Stimulated activated CD4-positive, alpha-beta T cell treated with anti-CD3 and anti-CD28 coated beads, Interleukin-12 subunit alpha, Interleukin-12 subunit beta, amount 100 ng/mL, for 4 hours (primary cell): Measurements from ENCODE around the gene AP2S1.
A peak's percentile ranks its signal among the peaks of the same experiment; 100 is the strongest.
"Not testable (repeated sequence)": the region's sequence is repeated elsewhere in the genome, so short reads cannot be mapped to it uniquely, and the experiment has no call there.

Experiments used
- DNase-seq: peaks from one replicate; pipeline ENCODE4 v3.0.0-alpha.2; 2020

AP2S1 gene

GRCh38 chr19:46839752-46840497 lies 10.7 kb downstream of the AP2S1 start:
- no peak for DNase-seq

GRCh38 chr19:46838160-46838559 lies 12.5 kb downstream of the AP2S1 start:
- DNase-seq = no peak

DNA sequence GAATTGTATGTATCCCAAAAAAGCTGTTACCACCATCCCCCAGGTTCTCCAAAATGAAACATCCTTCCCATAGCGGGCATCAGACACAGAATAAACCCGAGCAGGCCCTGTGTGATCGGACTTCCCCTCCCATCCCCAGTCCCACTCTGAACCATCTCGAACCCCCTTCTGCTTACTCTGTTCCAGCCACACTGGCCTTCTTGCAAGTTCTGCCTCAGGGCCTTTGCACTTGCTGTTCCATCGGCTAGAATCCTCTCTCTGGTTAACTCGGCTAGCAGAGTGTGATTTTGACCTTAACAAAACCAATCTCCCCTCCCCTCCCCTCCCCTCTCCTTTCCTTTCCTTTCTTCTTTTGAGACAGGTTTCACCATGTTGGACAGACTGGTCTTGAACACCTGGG lies 15.7 kb downstream of the AP2S1 start:
- DNase-seq = no peak

DNA sequence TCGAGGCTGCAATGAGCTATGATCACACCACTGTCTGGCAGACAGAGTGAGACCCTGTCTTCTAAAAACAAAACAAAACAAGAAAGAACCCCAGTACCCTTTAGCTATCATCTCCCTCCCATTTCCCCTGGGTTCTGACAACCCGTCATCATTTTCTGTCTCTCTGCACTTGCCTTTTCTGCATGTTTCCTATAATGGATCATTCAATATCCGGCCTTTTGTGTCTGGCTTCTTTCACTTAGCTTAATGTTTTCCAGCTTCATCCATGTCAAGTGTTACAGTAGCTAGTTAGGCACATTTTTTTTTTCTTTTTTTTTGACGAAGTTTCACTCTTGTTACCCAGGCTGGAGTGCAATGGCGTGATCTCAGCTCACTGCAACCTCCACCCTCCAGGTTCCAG lies 16.5 kb downstream of the AP2S1 start:
- DNase-seq = no peak

- DNase-seq = no peak
Measured at GRCh38 chr19:46830864-46831263, 19.8 kb downstream of the AP2S1 start.

DNA sequence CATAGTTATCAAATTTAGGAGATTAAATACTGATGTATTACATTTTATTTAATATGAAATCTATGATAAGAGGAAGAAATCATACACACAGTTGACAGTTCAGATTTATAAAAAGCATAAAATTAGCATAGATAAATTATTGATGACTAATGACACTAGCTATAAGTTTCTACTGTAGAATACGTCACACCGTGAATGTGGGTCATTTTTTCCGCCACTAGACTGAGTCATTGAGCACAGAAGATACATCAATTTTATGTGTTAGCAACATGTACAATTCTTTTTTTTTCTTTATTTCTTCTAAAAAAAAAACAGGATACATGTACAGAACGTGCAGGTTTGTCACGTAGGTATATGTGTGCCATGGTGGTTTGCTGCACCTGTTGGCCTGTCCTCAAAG lies 22.2 kb downstream of the AP2S1 start:
- DNase-seq = peak; percentile 42

DNA sequence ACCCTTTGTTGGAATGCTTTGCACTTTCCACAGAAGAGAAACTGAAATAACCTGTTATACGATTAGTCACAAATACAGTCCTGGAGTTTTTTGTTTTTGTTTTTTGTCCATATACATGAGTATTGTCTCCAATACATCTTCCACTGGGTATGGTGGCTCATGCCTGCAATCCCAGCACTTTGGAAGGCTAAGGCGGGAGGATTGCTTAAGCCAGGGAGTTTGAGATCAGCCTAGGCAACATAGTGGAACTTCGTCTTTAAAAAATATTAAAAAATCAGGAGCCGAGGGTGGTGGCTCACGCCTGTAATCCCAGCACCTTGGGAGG lies 25.0 kb downstream of the AP2S1 start:
- no peak for DNase-seq

GRCh38 chr19:46824890-46825730 lies 25.5 kb downstream of the AP2S1 start:
- DNase-seq = no peak

DNA sequence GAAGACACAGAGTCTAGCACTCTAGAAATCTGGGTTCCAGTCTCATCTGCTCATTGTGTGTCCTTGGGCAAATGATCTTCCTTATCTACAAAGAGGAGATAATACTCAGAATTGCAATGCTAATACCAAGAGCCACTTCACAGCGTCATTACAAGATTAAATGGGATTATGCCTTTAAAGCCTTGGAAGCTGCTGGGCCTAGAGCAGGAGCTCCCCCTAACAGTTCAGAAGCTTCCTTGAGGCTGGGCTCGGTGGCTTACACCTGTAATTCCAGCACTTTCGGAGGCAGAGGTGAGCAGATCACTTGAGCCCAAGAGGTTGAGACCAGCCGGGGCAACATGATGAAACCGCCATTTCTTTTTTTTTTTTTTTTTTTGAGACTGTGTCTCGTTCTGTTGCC lies 27.6 kb downstream of the AP2S1 start:
- DNase-seq = no peak

GRCh38 chr19:46822410-46822787 lies 28.2 kb downstream of the AP2S1 start:
- not testable (repeated sequence) for DNase-seq

- peak; percentile 41 for DNase-seq
Measured at GRCh38 chr19:46821512-46822409, 28.9 kb downstream of the AP2S1 start.

DNA sequence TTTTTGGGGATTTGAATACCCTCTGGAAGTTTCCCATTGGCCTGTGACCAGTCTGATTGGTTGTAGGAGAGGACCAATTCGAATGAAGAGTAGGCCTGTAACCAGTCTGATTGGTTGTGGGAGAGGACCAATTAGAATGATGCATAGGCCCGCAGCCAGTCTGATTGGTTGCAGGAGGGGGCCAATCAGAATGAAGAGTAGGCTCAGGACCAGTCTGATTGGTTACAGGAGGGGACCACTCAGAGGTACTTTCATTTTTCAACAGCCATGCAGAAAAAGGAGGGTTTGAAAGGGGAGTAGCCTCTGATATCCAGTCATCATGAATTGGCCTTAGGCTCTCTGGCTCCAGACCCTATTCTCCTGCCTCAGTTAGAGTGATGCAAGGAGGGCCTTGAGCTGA lies 31.8 kb downstream of the AP2S1 start:
- no peak for DNase-seq

GRCh38 chr19:46815833-46816627 lies 34.6 kb downstream of the AP2S1 start:
- no peak for DNase-seq

- DNase-seq = no peak
Measured at GRCh38 chr19:46813839-46814358, 36.7 kb downstream of the AP2S1 start.

DNA sequence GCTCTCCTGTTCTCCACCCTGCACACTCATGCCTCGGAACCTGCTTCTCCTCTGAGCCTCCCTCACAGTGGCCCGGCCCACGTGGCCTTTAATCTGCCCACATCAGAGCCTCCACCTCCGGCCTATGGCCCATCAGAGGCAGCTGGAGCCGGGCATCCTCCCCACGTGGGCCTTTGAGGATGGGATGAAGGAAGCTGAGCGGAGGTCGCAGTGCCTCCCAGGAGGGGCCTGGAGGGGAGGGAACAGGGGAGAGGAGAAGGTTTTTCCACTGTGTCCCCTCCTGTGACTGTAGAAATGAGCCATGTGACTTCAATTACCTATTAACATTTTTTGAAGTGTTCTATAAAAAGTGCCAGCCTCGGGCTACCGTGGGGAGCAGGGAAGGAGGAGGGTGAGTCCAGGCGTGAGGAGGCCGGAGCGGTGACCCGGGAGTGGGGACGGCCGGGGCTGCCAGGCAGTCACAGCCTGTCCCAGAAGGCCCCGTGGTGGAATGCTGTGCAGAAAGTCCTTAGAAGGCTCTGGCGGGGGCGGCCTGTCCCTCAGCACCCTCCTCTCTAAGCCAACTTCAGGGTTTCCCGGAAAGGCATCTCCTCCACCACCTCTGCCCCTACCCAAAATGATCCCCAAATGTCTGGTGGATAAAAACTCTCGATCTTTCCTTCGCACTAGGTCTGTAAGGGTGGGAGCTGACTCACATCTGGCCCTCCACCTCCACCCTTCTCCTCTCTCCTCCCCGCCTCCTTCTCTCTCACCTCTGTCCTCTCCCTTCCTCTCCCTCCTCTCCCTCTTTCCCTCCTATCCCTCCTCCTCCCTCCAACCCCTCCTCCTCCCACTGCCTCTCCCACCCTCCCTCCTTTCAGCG lies 37.4 kb downstream of the AP2S1 start:
- DNase-seq = no peak

DNA sequence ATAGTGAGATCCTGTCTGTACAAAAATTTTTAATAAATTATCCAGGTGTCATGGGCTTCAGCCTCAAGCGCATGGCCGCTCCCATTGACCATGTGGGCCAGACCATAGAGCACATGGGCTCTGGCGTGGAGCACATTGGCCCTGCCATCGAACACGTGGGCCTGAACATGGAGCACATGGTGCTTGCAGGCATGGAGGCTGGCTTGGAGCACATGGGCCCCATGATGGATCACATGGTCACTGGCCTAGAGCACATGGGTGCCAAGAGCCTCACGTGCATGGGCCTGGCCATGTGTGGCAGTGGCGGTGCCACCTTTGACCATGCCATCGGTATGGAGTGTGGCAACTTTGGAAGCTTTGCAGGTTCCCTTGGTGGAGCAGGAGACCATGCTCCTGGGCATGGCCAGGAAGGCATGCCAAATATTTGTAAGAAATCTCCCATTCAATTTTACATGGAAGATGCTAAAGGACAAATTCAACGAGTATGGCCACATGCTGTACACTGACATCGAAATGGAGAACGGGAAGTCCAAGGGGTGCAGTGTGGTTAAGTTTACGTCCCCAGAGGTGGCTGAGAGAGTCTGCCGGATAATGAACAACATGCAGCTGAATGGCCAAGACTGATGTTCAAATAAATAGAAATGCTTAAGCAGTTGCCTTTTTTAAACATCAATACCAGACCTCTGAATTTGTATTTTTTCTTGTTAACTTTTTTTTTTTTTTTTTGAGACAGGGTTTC lies 40.9 kb downstream of the AP2S1 start:
- DNase-seq = no peak

DNA sequence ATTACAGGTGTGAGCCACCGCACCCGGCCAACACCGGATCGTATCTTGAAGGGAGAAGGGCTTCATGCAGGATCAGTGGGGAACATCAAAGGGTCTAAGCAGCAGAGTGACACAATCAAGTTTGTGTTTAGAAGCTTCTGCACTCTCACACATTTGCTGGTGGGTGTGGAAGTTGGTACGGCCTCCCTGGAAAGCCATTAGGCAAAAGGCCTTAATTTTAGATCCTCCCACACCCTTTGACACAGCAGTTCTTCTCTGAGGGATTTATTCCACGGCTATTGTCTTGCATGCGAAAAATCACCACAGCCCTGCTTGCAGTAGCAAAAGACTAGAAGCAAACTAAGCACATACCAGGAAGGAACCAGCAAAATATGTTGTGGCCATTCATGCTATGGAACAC lies 44.0 kb downstream of the AP2S1 start:
- DNase-seq = no peak

DNA sequence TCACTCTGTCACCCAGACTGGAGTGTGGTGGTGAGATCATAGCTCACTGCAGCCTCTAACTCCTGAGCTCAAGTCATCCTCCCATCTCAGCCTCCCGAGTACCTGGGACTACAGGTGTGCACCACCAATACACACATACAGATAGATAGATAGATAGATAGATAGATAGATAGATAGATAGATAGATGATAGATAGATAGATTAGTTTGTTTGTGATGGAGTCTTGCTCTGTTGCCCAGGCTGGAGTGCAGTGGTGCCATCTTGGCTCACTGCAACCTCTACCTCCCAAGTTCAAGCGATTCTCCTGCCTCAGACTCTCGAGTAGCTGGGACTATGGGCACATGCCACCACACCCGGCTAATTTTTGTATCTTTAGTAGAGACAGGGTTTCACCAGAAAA lies 46.2 kb downstream of the AP2S1 start:
- not testable (repeated sequence) for DNase-seq

DNA sequence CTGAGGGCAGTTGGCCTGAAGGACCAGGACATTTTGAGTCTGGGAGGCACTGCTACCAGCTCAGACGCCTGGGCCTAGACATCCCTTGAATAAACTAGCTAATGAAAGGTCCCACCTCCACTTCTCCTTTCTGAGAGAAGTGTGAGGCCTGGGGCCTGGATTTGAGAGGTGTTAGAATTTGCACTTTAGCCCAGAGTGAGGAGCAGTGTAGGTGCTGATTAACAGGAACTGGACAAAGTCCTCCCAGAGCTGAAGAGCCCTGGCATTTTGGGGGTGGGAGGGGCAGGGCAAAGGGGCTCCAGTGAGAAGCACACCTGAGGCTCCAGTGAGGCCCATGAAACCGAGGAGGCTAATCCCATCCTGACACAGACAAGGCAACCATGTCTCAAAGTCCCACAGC lies 47.1 kb downstream of the AP2S1 start:
- DNase-seq = no peak

- DNase-seq = no peak
Measured at GRCh38 chr19:46802152-46802551, 48.5 kb downstream of the AP2S1 start.

GRCh38 chr19:46798713-46799112 lies 51.9 kb downstream of the AP2S1 start:
- no peak for DNase-seq
